ENCODE data around the gene DND1. TPM values are rescaled to one million over a fixed set of nuclear protein-coding genes. Genes with fewer than 3 reads are reported as not detected.

DND1 gene
- total and polyA plus RNA-seq, 4 donors: 0.29 to 0.92 (median 0.37) TPM; not detected in 1

DNA sequence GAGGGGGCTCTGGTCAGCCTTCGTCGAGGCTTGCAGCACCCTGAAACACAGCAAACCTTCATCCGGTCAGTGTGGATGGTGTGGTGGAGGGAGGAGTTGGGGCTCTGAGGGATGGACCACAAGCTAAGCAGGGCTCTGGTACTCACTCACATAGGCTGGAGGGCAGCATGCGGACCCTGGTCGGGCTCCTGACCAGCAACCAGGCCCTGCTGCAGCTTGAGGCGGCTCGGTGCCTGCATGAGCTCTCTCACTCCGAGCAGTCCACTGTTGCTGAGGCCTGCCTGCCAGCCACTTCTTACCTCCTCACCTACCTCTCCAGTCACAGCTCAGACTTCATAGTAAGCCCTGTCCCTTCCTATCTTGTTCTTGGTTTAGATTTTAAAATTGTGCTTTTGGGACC is 31.7 kb downstream of the DND1 start:
- H3K4me1 ChIP-seq (ENCODE audit: control insufficient read depth in 4 of 4, insufficient read depth in 4 of 4, low read length in 3 of 4): peaks cover 0 to 41% (median 32%) of the 10 kb centered on the region in 4 donors
- no peak overlapping the region for H3K27ac ChIP-seq (ENCODE audit: low read depth in 1 of 2, low read length in 2 of 2)
- no peaks in the 10 kb centered on the region for H3K27me3 ChIP-seq (ENCODE audit: control insufficient read depth in 4 of 4, insufficient read depth in 4 of 4, low read length in 3 of 4)
- peaks cover 0 to 25% (median 14%) of the 10 kb centered on the region in 4 donors for H3K36me3 ChIP-seq (ENCODE audit: control insufficient read depth in 4 of 4, insufficient read depth in 3 of 4, low read depth in 1 of 4, low read length in 3 of 4)
- H3K9ac ChIP-seq (ENCODE audit: low read depth in 1 of 2, low read length in 2 of 2): no peak overlapping the region
- WGBS: 89% methylated on average over 8 of the region's 8 CpGs
- no peaks in the 10 kb centered on the region for H3K9me3 ChIP-seq (ENCODE audit: control insufficient read depth in 4 of 4, low read length in 3 of 4)
- no peak overlapping the region for H3K4me3 ChIP-seq (ENCODE audit: low read depth in 1 of 3, low read length in 3 of 3)
- TF ChIP-seq RAD21 (IDR thresholded peaks at IDR 0.05): no peak
- TF ChIP-seq TAF1 (conservative IDR thresholded peaks at IDR 0.05): no peak
- no peak for TF ChIP-seq GABPA (IDR thresholded peaks at IDR 0.05 in 1 of 2, conservative IDR thresholded peaks at IDR 0.05 in 1 of 2)
- TF ChIP-seq NR2F2 (IDR thresholded peaks at IDR 0.05): no peak
- TF ChIP-seq EGR1 (IDR thresholded peaks at IDR 0.05; ENCODE audit: low read depth in 2 of 2): no peak
- no peak for TF ChIP-seq YY1 (IDR thresholded peaks at IDR 0.05)
- no peak for TF ChIP-seq SP1 (IDR thresholded peaks at IDR 0.05)
- TF ChIP-seq JUND (IDR thresholded peaks at IDR 0.05): no peak
- TF ChIP-seq, protein P1, sequence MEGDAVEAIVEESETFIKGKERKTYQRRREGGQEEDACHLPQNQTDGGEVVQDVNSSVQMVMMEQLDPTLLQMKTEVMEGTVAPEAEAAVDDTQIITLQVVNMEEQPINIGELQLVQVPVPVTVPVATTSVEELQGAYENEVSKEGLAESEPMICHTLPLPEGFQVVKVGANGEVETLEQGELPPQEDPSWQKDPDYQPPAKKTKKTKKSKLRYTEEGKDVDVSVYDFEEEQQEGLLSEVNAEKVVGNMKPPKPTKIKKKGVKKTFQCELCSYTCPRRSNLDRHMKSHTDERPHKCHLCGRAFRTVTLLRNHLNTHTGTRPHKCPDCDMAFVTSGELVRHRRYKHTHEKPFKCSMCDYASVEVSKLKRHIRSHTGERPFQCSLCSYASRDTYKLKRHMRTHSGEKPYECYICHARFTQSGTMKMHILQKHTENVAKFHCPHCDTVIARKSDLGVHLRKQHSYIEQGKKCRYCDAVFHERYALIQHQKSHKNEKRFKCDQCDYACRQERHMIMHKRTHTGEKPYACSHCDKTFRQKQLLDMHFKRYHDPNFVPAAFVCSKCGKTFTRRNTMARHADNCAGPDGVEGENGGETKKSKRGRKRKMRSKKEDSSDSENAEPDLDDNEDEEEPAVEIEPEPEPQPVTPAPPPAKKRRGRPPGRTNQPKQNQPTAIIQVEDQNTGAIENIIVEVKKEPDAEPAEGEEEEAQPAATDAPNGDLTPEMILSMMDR (IDR thresholded peaks at IDR 0.05; ENCODE audit: low read depth, low read length, missing input control): no peak
- no peak for TF ChIP-seq HNF4A (conservative IDR thresholded peaks at IDR 0.05)
- TF ChIP-seq RXRA (IDR thresholded peaks at IDR 0.05): no peak
- TF ChIP-seq, protein P2, sequence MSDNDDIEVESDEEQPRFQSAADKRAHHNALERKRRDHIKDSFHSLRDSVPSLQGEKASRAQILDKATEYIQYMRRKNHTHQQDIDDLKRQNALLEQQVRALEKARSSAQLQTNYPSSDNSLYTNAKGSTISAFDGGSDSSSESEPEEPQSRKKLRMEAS (IDR thresholded peaks at IDR 0.05): no peak
- TF ChIP-seq FOXA1 (IDR thresholded peaks at IDR 0.05): no peak
- TF ChIP-seq, protein P3, sequence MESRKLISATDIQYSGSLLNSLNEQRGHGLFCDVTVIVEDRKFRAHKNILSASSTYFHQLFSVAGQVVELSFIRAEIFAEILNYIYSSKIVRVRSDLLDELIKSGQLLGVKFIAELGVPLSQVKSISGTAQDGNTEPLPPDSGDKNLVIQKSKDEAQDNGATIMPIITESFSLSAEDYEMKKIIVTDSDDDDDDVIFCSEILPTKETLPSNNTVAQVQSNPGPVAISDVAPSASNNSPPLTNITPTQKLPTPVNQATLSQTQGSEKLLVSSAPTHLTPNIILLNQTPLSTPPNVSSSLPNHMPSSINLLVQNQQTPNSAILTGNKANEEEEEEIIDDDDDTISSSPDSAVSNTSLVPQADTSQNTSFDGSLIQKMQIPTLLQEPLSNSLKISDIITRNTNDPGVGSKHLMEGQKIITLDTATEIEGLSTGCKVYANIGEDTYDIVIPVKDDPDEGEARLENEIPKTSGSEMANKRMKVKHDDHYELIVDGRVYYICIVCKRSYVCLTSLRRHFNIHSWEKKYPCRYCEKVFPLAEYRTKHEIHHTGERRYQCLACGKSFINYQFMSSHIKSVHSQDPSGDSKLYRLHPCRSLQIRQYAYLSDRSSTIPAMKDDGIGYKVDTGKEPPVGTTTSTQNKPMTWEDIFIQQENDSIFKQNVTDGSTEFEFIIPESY (IDR thresholded peaks at IDR 0.05): no peak
- no peak for TF ChIP-seq HNF4G (IDR thresholded peaks at IDR 0.05)
- DNase-seq (ENCODE audit: low spot score): no peak

DNA sequence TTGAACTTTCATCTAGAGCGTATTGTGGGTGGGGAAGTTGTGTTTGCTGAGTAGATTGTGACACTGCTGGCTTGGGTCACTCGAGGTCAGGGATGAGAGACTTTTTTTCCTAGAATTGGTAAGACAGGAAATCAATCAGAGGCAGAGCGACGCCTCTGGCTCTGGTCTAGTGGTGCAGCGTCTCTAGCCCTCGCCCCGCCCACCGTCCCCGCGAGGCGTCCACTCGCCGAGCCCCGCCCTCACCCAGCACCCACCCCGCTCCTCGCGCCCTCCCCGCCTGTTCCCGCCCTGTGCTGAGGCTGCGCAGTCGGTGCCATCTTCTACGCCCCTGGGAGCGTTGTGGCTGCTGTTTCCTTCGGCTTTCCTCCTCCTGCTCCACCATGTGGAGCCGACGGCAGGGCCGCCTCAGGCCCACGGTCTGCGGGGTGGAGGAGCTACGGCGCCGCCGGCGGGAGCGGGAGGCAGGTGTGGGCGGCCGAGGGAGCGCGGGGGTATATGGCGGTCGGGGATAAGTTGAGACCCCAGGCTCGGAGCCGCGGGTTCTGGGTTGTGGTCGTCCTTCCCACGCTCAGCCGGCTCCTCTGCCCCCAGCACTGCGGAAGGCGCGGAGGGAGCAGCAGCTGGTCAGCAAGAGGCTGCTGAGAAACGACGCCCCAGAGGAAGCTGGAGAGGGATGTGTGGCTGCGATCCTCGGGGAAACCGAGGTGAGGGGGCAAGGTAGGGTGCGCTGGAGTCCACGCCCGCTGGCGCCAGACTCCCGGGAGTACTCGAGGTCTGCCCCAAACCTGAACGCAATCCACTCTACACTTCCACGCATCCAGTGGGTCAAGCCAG is 34.0 kb downstream of the DND1 start, which contains the start of gene TMCO6:
Gene TMCO6 (plus strand): TSS at position 304 of the 834 bp plus-strand sequence. CDS start 77 bp downstream, at position 381.
- Histone ChIP-seq H3K27ac (ENCODE audit: low read depth in 1 of 2, low read length in 2 of 2) (peak within 1 kb of the TSS; percentile 81 to 82), H3K9ac (ENCODE audit: low read depth in 1 of 2, low read length in 2 of 2) (peak within 1 kb of the TSS; percentile 64 to 70), H3K4me1 (ENCODE audit: control insufficient read depth in 4 of 4, insufficient read depth in 4 of 4, low read length in 3 of 4) (peaks cover 0 to 38% (median 24%) of the 10 kb centered on the region in 4 donors), H3K9me3 (ENCODE audit: control insufficient read depth in 4 of 4, low read length in 3 of 4) (no peaks in the 10 kb centered on the region), H3K36me3 (ENCODE audit: control insufficient read depth in 4 of 4, insufficient read depth in 3 of 4, low read depth in 1 of 4, low read length in 3 of 4) (peaks cover 0 to 12% (median 8%) of the 10 kb centered on the region in 4 donors), H3K27me3 (ENCODE audit: control insufficient read depth in 4 of 4, insufficient read depth in 4 of 4, low read length in 3 of 4) (no peaks in the 10 kb centered on the region), H3K4me3 (ENCODE audit: low read depth in 1 of 3, low read length in 3 of 3) (peak within 1 kb of the TSS; percentile 70 to 85 (median 71))
- WGBS: under 1% methylated on average over 63 of the region's 63 CpGs
- DNase-seq (ENCODE audit: low spot score): peak; percentile 97
- peak; percentile 76 to 93 for TF ChIP-seq JUND (IDR thresholded peaks at IDR 0.05)
- TF ChIP-seq RAD21 (IDR thresholded peaks at IDR 0.05): peak; percentile 75 to 77
- TF ChIP-seq SP1 (IDR thresholded peaks at IDR 0.05): peak; percentile 98
- TF ChIP-seq HNF4A (conservative IDR thresholded peaks at IDR 0.05): peak; percentile 77 to 82
- peak; percentile 98 to 99 for TF ChIP-seq RXRA (IDR thresholded peaks at IDR 0.05)
- TF ChIP-seq, protein P4, sequence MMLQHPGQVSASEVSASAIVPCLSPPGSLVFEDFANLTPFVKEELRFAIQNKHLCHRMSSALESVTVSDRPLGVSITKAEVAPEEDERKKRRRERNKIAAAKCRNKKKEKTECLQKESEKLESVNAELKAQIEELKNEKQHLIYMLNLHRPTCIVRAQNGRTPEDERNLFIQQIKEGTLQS (IDR thresholded peaks at IDR 0.05): peak; percentile 73
- TF ChIP-seq, protein P2 (IDR thresholded peaks at IDR 0.05): peak; percentile 94
- TF ChIP-seq YY1 (IDR thresholded peaks at IDR 0.05): peak; percentile 56
- TF ChIP-seq, protein P1 (IDR thresholded peaks at IDR 0.05; ENCODE audit: low read depth, low read length, missing input control): peak; percentile 67
- peak; percentile 29 for TF ChIP-seq TAF1 (conservative IDR thresholded peaks at IDR 0.05)
- TF ChIP-seq HNF4G (IDR thresholded peaks at IDR 0.05): peak; percentile 16
- TF ChIP-seq, protein P3 (IDR thresholded peaks at IDR 0.05): peak; percentile 88
- peak in 1 of 2 donors; percentile 93 for TF ChIP-seq EGR1 (IDR thresholded peaks at IDR 0.05; ENCODE audit: low read depth in 2 of 2)
- peak; percentile 62 for TF ChIP-seq FOXA2 (IDR thresholded peaks at IDR 0.05)
- peak; percentile 42 to 78 for TF ChIP-seq GABPA (IDR thresholded peaks at IDR 0.05 in 1 of 2, conservative IDR thresholded peaks at IDR 0.05 in 1 of 2)
- TF ChIP-seq FOXA1 (IDR thresholded peaks at IDR 0.05): no peak
- peak; percentile 93 for TF ChIP-seq NR2F2 (IDR thresholded peaks at IDR 0.05)

Data from liver (tissue), 9 donors.